H1 (cell line): ENCODE data around the gene GPR39. TPM values are rescaled to one million over a fixed set of nuclear protein-coding genes. Genes with fewer than 3 reads are reported as not detected.

ENCODE experiments used
- KDM5A ChIP-seq: fragments of 200-600 bp; IDR thresholded peaks from 2 replicates; pipeline ENCODE4 v1.7.1; 2012; ENCODE audit warnings: mild to moderate bottlenecking, low read length, inconsistent platforms, mixed read lengths
- RFX5 ChIP-seq: IDR thresholded peaks from 2 replicates; pipeline ENCODE4 v1.6.1; 2011; ENCODE audit warnings: low read depth, low read length, improper control_type of control experiment, borderline replicate concordance
- YY1 ChIP-seq: IDR thresholded peaks from 2 replicates; pipeline ENCODE4 v1.6.1; 2011; ENCODE audit warnings: low read depth, mild to moderate bottlenecking, low read length
- polyA plus RNA-seq, 7 experiments: library from polyadenylated mRNA; depleted of rRNA in 3 of 7; stranded (reverse) in 5 of 7; unstranded in 2 of 7; fragments of >200 nt in 5 of 7; fragments of 200-250 nt in 2 of 7; gene quantifications; 1 replicate in 5 of 7; 2 replicates in 1 of 7; 4 replicates in 1 of 7; pipeline versions ENCODE4 v1.2.1 to v1.2.3, GENCODE V29; 2011 to 2013; ENCODE audit warnings: missing spikeins in 2 of 7, mixed read lengths in 2 of 7
- total RNA-seq: library from RNA; stranded (reverse); fragmentation: NEBNext Ultra II Directional; extraction: Animal tissue kit (Norgen Biotek cat#: 25700); gene quantifications from 2 replicates; pipeline ENCODE4 v1.2.1, GENCODE V29; 2021

Gene GPR39
- total and polyA plus RNA-seq, 2 of the 8 experiments (the other 6 are each of a cell fraction or from before 2014, with no cell fraction given), result 0.63 to 2.7 TPM

DNA sequence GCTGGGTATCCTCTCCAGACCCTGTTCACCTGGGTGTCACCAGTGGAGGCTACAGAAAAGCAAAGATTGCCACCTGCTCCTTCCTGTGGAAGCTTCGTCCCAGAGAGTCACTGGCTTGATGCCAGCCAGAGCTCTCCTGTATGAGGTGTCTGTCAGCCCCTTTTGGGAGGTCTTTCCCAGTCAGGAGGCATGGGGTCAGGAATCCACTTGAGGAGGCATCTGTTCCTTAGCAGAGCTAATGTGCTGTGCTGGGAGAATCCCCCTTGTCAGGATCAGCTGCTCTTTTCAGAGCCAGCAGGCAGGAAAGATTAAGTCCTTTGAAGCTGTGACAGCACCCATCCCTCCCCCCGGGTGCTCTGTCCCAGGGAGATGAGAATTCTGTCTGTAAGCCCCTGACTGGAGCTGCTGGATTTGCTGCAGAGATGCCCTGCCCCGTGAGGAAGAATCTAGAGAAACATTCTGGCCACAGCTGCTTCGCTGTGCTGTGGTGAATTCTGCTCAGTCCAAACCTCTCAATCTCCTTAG is 121.8 kb downstream of the GPR39 start (continued):
- TF ChIP-seq KDM5A (no peak), RFX5 (no peak), YY1 (no peak)
